NCI-H345 treated with DMSO at 0.1 percent for 48 hours (cell line): ENCODE data around the gene TES.
"Not testable (repeated sequence)": the region's sequence is repeated elsewhere in the genome, so short reads cannot be mapped to it uniquely, and the experiment has no call there.

ENCODE experiments used
- DNase-seq: peaks from one replicate; lab custom pipeline; 2025; ENCODE audit not compliant: unreplicated experiment; lab: John Stamatoyannopoulos, UW

Gene TES

GRCh38 chr7:116242178-116242577 is 31.8 kb downstream of the TES start:
- no peak for DNase-seq

GRCh38 chr7:116242759-116243158 is 32.4 kb downstream of the TES start:
- no peak for DNase-seq

GRCh38 chr7:116244803-116245202 is 34.5 kb downstream of the TES start:
- not testable (repeated sequence) for DNase-seq

GRCh38 chr7:116246357-116246756 is 36.0 kb downstream of the TES start:
- no peak for DNase-seq

GRCh38 chr7:116249969-116250553 is 39.7 kb downstream of the TES start:
- DNase-seq: no peak

- DNase-seq: no peak
These were observed 41.3 kb downstream of the TES start for GRCh38 chr7:116251675-116252074.

- DNase-seq: no peak
These were observed 41.9 kb downstream of the TES start for GRCh38 chr7:116252249-116252648.

- no peak for DNase-seq
These were observed 46.8 kb downstream of the TES start for GRCh38 chr7:116257156-116257555.

- peak; percentile 35 for DNase-seq
These were observed 48.4 kb downstream of the TES start for GRCh38 chr7:116258734-116259133.

GRCh38 chr7:116259156-116259870 is 49.0 kb downstream of the TES start:
- no peak for DNase-seq

- DNase-seq: no peak
These were observed 49.6 kb downstream of the TES start for GRCh38 chr7:116259871-116260440.

- DNase-seq: no peak
These were observed 51.6 kb downstream of the TES start for GRCh38 chr7:116261904-116262303.

- no peak for DNase-seq
These were observed 55.5 kb downstream of the TES start for GRCh38 chr7:116265881-116266280.

GRCh38 chr7:116269466-116269865 is 59.1 kb downstream of the TES start:
- DNase-seq: no peak

GRCh38 chr7:116271161-116271913 is 61.0 kb downstream of the TES start:
- no peak for DNase-seq

GRCh38 chr7:116271963-116272886 is 61.9 kb downstream of the TES start:
- no peak for DNase-seq

- DNase-seq: no peak
These were observed 63.1 kb downstream of the TES start for GRCh38 chr7:116273283-116273917.

GRCh38 chr7:116273918-116274301 is 63.6 kb downstream of the TES start:
- DNase-seq: no peak

- DNase-seq: no peak
These were observed 66.7 kb downstream of the TES start for GRCh38 chr7:116277070-116277469.

- DNase-seq: no peak
These were observed 68.9 kb downstream of the TES start for GRCh38 chr7:116279217-116279616.
